C4-2B (cell line): ENCODE data around the gene GRIP2.
A peak's percentile ranks its signal among the peaks of the same experiment; 100 is the strongest.

Experiments used
- H3K27ac ChIP-seq: fragments of 450-650 bp; 2 replicates; pipeline ENCODE4 v1.5.1; 2017
- CTCF ChIP-seq: fragments of 450-650 bp; conservative IDR thresholded peaks from 2 replicates; pipeline ENCODE4 v1.5.1; 2017; ENCODE audit warnings: mild to moderate bottlenecking
- ZFX ChIP-seq: fragments of 450-650 bp; IDR thresholded peaks from 2 replicates; pipeline ENCODE4 v1.6.1; 2017

The GRIP2 gene

GRCh38 chr3:14471016-14471415 is 69.1 kb downstream of the GRIP2 start:
- H3K27ac ChIP-seq = no peak overlapping the region
- no peak for TF ChIP-seq CTCF

- TF ChIP-seq ZFX = no peak
- TF ChIP-seq CTCF = no peak
These were observed 69.7 kb downstream of the GRIP2 start for GRCh38 chr3:14470461-14470860.

GRCh38 chr3:14468621-14468981 is 71.5 kb downstream of the GRIP2 start:
- TF ChIP-seq CTCF (no peak), ZFX (no peak)
- no peak overlapping the region for H3K27ac ChIP-seq

More at GRCh38 chr3:14470461-14470860, 69.7 kb downstream of the GRIP2 start:
- H3K27ac ChIP-seq = no peak overlapping the region

GRCh38 chr3:14467814-14468620 is 72.1 kb downstream of the GRIP2 start:
- TF ChIP-seq ZFX (no peak), CTCF (peak; percentile 89)

GRCh38 chr3:14466179-14466903 is 73.8 kb downstream of the GRIP2 start:
- no peak for TF ChIP-seq CTCF
- H3K27ac ChIP-seq = no peak overlapping the region

More at GRCh38 chr3:14467814-14468620, 72.1 kb downstream of the GRIP2 start:
- no peak overlapping the region for H3K27ac ChIP-seq

- H3K27ac ChIP-seq = no peak overlapping the region
- no peak for TF ChIP-seq CTCF
- no peak for TF ChIP-seq ZFX
These were observed 74.7 kb downstream of the GRIP2 start for GRCh38 chr3:14465425-14465824.

GRCh38 chr3:14464521-14464920 is 75.6 kb downstream of the GRIP2 start:
- TF ChIP-seq CTCF (no peak), ZFX (no peak)
- H3K27ac ChIP-seq = no peak overlapping the region
